IPS-11a (cell line): ENCODE data around the gene ATP4A.

Source experiments
- H3K4me3 ChIP-seq: one replicate; pipeline ENCODE4 v1.5.1; 2013; ENCODE audit warnings: low read depth, low read length, control low read depth

Gene ATP4A

GRCh38 chr19:35566738-35567137 is 3.3 kb upstream of the ATP4A start:
- no peak overlapping the region for H3K4me3 ChIP-seq

GRCh38 chr19:35565016-35565856 is 1.8 kb upstream of the ATP4A start:
- no peak overlapping the region for H3K4me3 ChIP-seq

- H3K4me3 ChIP-seq, result no peak overlapping the region
Measured at GRCh38 chr19:35562776-35563175, 682 bp downstream of the ATP4A start.

- H3K4me3 ChIP-seq, result no peak overlapping the region
Measured at GRCh38 chr19:35562336-35562735, 1.1 kb downstream of the ATP4A start.

GRCh38 chr19:35561436-35561835 is 2.0 kb downstream of the ATP4A start:
- H3K4me3 ChIP-seq, result no peak overlapping the region

- no peak overlapping the region for H3K4me3 ChIP-seq
Measured at GRCh38 chr19:35560677-35561076, 2.8 kb downstream of the ATP4A start.

GRCh38 chr19:35560271-35560670 is 3.2 kb downstream of the ATP4A start:
- no peak overlapping the region for H3K4me3 ChIP-seq

- H3K4me3 ChIP-seq, result no peak overlapping the region
Measured at GRCh38 chr19:35559781-35560180, 3.7 kb downstream of the ATP4A start.

- no peak overlapping the region for H3K4me3 ChIP-seq
Measured at GRCh38 chr19:35559281-35559659, 4.2 kb downstream of the ATP4A start.

GRCh38 chr19:35558400-35559280 is 4.8 kb downstream of the ATP4A start:
- peak overlapping the region; percentile 28 for H3K4me3 ChIP-seq

- H3K4me3 ChIP-seq, result peak overlapping the region; percentile 52
Measured at GRCh38 chr19:35557539-35558399, 5.7 kb downstream of the ATP4A start.

GRCh38 chr19:35556846-35557538 is 6.5 kb downstream of the ATP4A start:
- peak overlapping the region; percentile 9 for H3K4me3 ChIP-seq

- H3K4me3 ChIP-seq, result no peak overlapping the region
Measured at GRCh38 chr19:35556025-35556590, 7.3 kb downstream of the ATP4A start.

- no peak overlapping the region for H3K4me3 ChIP-seq
Measured at GRCh38 chr19:35555301-35556005, 8.0 kb downstream of the ATP4A start.

- no peak overlapping the region for H3K4me3 ChIP-seq
Measured at GRCh38 chr19:35554076-35554475, 9.4 kb downstream of the ATP4A start.

GRCh38 chr19:35553385-35554000 is 10.0 kb downstream of the ATP4A start:
- no peak overlapping the region for H3K4me3 ChIP-seq

GRCh38 chr19:35552534-35553384 is 10.7 kb downstream of the ATP4A start:
- H3K4me3 ChIP-seq, result no peak overlapping the region
